COLO829 (cell line): ENCODE measurements around the gene EEF2.
"Not testable (repeated sequence)": the region's sequence is repeated elsewhere in the genome, so short reads cannot be mapped to it uniquely, and the experiment has no call there.

ENCODE experiments used
- DNase-seq: peaks from one replicate; pipeline ENCODE4 v3.0.0; 2012; ENCODE audit warnings: low spot score

EEF2 gene

GRCh38 chr19:4014541-4015491 lies 29.6 kb upstream of the EEF2 start:
- no peak for DNase-seq

GRCh38 chr19:4013886-4014540 lies 28.8 kb upstream of the EEF2 start:
- DNase-seq = no peak

- no peak for DNase-seq
Observed at GRCh38 chr19:4012975-4013634, 27.8 kb upstream of the EEF2 start.

- DNase-seq = no peak
Observed at GRCh38 chr19:4012092-4012974, 27.1 kb upstream of the EEF2 start.

GRCh38 chr19:4011430-4011829 lies 26.2 kb upstream of the EEF2 start:
- not testable (repeated sequence) for DNase-seq

- DNase-seq = no peak
Observed at GRCh38 chr19:4010808-4011110, 25.5 kb upstream of the EEF2 start.

- no peak for DNase-seq
Observed at GRCh38 chr19:4009990-4010807, 24.9 kb upstream of the EEF2 start.

GRCh38 chr19:4007836-4008539 lies 22.7 kb upstream of the EEF2 start:
- DNase-seq = no peak

GRCh38 chr19:4007021-4007835 lies 22.0 kb upstream of the EEF2 start, which contains the start of gene PIAS4:
PIAS4 (plus strand) TSS chr19:4007736; CDS start chr19:4007761, 25 bp downstream.
- DNase-seq = peak; percentile 95

GRCh38 chr19:4005436-4005835 lies 20.2 kb upstream of the EEF2 start:
- not testable (repeated sequence) for DNase-seq

GRCh38 chr19:4000798-4001197 lies 15.5 kb upstream of the EEF2 start:
- DNase-seq = not testable (repeated sequence)

GRCh38 chr19:3998667-3999412 lies 13.6 kb upstream of the EEF2 start:
- not testable (repeated sequence) for DNase-seq

- DNase-seq = peak; percentile 70
Observed at GRCh38 chr19:3995607-3996006, 10.3 kb upstream of the EEF2 start.

- DNase-seq = no peak
Observed at GRCh38 chr19:3990815-3991117, 5.5 kb upstream of the EEF2 start.

- peak; percentile 84 for DNase-seq
Observed at GRCh38 chr19:3987619-3988371, 2.5 kb upstream of the EEF2 start.

GRCh38 chr19:3986260-3987041 lies 1.2 kb upstream of the EEF2 start:
- peak; percentile 56 for DNase-seq

GRCh38 chr19:3985643-3986259 lies 488 bp upstream of the EEF2 start:
- no peak for DNase-seq
